NCI-H1436 (cell line): Measurements from ENCODE around the gene CHAD.
"Not testable (repeated sequence)": the region's sequence is repeated elsewhere in the genome, so short reads cannot be mapped to it uniquely, and the experiment has no call there.

Experiments used
- DNase-seq: peaks from one replicate; lab custom pipeline; 2025; lab: John Stamatoyannopoulos, UW

CHAD gene

DNA sequence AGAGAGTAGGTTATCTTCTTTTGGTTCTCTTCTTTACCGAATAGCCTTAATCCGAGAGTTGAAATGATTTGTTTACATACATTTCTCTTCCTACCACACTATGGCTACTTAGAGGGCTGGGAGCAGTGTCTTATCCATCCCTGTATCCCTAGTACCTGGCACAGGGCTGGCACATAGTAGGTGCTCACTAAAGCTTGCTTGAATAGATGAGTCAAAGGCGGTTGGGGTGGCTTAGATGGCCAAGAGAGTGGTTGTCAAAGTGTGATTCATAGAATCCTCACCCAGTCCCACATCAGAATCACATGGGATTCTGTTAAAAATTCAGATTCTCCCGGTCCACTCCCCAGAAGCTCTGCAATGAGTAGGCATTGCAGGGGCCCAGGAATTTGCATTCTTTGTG, 11.1 kb downstream of the CHAD start:
- no peak for DNase-seq

DNA sequence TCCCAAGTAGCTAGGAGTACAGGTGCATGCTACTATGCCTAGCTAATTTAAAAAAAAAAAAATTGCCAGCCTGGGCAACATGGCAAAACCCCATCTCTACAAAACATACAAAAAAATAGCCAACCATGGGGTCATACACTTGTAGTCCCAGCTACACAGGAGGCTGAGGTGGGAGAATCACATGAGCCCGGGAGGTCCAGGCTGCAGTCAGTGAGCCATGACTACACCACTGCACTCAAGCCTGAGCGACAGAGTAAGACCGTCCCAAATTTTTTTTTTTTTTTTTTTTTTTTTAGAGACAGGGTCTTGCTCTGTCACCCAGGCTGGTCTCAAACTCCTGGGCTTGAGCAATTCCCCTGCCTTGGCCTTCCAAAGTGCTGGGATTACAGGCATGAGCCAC, 14.8 kb downstream of the CHAD start:
- no peak for DNase-seq

DNA sequence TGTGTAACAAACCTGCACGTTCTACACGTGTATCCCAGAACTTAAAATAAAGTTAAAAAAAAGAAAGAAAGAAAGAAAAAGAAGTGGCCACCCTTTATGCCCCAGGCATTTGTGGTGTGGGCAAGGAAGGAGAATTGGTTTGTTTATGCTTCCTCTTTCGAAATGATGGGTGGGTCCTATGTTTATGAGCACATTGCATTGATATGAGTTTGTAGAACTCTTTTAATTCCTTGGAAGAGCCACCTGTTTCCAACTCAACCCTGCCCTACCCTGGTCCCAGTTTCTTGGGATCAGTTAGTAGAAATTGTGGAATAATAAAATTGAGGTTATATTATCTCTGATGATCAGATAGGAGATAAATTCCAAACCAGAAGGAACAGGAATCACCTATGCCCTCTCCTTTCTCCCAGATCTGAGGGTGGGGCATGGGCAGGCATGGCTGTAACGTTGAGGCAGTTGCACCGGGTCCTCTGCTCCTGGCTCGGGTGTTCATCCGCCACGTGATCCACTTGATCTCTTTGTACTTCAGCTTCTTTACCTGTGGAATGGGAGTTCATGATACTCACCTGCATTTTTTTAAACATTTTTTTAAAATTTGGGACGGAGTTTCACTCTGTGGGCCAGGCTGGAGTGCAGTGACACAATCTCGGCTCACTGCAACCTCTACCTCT, 15.9 kb downstream of the CHAD start:
- DNase-seq, result no peak

DNA sequence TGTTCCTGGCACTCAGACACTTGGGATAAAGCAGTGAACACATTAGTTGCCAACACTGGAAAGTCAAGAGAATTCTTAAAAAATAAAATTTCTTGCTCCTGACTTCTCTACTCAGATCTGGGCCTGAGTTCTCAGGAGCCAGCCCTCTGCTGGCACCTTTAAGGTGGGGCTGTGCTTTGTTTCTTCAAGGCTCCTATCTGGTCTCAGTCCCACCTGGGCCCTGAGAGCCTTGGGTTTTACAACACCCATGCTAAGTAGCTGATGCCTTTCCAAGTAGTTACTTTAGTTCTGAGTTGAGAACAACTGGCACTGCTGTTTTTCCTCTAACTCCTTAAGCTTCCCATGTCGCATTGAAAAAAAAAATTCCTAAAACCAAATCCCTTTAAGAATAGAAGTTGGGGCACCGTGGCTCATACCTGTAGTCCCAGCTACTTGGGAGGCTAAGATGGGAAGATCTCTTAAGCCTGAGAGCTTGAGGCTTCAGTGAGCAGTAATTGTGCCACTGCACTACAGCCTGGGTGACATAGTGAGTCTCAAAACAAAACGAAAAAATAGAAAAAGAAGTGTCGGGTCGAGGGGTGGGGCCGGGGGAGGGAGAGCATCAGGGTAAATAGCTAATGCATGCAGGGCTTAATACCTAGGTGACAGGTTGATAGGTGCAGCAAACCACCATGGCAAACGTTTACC, 16.6 kb downstream of the CHAD start:
- no peak for DNase-seq

DNA sequence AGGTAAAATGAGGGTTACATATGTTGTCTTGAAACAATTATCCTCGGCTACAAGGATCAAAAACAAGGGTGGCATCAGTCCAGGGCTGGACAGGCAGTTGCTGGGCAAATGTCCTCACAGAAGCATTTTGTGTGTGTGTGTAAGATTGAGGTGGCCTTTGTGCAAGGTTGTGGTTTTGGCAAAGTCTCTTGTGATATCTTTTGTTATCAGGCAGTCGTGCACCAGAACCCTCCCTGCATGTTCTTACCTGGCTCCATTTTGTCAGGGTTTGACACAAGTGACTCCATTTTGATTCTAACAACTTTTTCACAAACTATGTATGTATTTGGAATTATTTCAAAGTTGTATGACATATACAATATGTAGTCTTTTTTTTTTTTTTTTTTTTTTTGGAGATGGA, 20.0 kb downstream of the CHAD start:
- DNase-seq, result no peak

DNA sequence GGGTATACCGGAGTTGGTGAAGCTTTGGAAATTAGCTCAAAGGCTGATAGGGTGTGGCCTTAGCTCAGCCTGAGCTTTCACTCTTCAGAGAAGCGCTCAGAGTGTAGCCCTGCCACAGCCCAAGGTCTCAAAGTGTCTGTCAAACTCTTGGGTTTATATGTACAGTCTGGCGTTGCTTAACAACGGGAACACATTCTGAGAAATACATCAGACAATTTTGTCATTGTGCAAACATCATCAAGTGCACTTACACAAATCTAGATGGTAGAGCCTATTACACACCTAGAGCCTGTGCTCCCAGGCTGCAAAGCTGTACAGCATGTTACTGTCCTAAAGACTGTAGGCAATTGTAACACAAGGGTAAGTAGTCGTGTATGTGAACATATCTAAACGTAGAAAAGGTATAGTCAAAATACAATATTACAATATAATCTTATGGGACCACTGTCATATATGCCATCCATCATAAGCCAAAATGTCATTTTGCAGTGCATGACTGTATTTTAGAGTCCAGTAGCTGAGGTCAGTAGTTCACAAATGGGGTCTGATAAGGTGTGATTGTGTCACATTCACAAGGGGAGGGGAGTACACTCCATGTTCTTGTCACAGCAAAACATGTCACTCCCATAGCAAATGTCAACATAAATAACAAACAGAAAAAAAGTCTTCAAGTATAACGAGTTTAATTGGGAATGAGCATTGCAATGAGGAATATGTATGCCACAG, 20.6 kb downstream of the CHAD start:
- DNase-seq, result peak; percentile 78

DNA sequence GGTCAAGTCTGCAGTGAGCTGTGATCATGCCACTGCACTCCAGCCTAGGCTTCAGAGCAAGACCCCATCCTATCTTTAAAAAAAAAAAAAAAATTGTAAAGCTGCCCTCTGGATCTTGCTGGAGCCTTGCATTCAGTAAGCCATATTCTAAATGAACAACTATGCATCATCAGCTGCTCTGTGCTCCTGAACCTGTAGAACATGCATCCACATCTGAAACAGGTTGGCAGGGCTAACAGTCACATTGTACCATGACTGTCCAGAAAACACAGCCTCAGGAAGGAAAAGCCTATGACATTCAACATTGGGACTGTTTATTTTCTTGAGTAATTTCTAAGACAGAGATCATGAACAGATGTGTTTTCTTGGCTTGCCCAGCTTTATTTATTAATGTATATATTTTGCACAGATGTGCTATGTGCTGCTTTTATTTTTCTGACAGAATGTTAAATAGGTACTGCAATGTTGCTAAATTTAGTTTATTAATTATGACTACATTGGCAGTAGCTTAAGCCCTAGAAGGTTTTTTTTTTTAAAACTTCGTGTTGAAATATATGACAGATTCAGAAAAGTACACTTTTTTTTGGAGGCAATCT, 22.9 kb downstream of the CHAD start:
- DNase-seq, result no peak

DNA sequence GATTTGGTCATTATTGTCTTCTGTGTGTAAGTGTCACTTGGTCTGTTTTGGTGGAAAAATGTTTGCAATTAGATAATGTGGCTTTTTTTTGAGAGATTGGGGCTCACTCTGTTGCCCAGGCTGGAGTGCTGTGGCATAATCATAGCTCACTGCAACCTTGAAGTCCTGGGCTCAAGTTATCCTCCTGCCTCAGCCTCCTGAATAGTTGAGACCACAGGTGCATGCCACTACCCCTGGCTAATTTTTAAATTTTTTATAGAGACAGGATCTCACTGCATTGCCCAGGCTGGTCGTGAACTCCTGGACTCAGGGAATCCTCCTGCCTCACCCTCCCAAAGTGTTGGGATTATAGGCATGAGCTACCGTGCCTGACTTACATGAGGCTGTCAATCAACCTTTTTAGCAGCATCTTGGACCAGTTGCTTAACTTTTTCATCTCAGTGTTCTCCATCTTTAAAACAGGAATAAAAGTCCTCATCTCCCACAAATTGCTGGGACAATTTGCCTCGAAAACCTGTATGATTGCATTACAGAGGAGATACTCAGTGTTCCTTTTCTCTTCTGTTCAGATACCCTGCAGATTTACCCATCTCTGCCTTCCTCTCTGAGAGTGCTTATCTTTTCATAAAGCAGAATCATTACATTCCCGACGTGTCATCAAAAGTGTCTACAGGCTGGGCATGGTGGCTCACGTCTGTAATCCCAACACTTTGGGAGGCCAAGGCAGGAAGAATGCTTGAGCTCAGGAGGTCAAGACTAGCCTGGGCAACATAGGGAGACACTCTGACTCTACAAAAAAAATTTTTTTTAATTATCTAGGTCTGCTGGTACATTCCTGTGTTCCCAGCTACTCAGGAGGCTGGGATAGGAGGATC, 23.6 kb downstream of the CHAD start:
- no peak for DNase-seq

DNA sequence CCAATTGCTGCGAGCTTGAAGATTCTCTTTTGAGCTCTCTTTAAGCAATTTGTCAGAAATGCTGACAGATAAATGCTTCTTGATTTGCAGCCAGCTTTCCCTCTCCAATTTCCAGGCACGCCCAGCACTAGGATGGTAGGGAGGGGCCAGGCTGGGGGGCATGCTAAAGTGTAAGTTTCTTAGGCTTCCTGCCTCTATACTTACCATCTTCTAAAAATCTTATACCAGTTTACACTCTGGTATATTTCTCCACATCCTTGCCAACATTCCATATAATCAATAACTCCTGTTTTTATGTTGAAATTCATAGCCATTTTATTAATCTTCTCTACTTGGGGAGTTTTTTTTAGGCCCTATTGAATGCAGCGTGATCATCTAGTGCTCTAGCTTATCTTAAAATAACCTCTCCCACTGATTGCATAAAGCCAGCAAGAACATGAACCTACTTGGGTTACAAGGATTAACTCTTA, 25.1 kb downstream of the CHAD start:
- DNase-seq, result no peak

DNA sequence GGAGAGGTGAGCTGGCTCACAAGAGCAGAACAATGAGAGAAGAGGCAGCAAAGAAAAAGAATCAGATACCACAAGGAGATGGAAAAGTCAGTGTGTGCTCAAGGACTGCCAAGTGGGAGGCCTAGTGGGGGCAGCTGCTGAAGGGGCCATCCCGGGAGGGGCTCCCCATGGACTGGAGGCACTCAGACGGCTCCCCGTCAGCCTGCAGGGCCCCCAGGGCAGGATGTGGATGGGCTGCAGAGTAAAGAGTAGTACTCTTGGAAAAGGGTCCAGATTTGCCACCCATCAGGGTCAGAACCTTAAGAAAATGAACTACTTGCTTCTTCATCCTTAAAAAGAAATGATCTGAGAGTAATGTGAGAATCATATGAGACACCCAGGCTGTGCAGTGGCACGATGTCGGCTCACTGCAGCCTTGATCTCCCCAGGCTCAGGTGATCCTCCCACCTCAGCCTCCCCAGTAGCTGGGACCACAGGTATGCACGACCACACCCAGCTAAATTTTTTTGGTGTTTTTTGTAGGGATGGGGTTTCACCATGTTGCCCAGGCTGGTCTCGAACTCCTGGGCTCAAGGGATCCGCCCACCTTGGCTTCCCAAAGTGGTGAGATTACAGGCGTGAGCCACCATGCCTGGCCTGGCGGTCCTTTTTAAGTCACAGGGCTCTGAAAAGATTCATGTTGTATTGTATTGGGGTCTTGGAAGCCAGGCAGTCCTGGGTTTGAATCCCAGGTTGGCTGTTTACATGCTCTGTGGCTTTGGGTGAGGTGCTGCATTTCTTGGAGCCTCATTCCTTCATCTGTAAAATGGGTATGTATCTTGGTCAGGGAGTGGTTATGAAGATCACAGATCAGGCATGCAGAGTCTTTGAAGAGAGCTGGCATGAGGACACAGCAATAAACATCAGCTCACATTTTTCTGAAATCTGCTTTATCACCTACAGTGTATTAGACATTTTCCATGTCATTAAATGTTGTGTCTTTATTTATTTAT, 27.5 kb downstream of the CHAD start:
- DNase-seq, result no peak

DNA sequence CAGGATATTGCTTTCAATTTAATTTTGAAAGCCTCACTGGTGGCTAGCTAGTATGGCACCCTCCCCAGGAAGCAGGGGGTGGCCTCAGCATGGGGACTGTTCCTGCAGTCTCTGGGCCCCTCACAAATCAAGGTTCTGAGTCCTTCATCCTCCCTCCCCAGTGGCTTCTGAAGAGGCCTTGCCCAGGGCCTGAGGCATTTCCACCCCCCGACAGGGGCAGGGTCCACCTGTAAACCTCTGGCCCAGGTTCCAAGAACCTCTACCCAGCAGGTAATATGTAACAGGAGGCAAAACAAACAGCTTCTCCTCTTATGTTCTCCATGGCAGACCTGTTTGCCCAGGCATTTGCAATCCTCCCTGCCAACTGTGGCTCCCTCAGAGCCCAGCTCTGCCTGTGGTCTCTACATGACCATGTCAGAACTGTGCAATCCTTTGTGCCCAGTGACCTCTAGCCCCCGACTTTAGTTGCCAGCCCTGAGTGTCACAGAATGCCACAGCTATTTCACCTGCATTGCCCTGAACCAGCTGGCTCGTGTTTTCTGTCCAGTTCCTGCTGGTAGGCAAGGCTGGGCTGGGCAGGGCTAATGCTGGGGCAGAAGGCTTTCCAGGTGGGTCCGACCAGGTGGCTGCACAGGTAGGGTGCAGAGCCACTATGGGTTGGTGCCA, 28.4 kb downstream of the CHAD start:
- DNase-seq, result no peak

DNA sequence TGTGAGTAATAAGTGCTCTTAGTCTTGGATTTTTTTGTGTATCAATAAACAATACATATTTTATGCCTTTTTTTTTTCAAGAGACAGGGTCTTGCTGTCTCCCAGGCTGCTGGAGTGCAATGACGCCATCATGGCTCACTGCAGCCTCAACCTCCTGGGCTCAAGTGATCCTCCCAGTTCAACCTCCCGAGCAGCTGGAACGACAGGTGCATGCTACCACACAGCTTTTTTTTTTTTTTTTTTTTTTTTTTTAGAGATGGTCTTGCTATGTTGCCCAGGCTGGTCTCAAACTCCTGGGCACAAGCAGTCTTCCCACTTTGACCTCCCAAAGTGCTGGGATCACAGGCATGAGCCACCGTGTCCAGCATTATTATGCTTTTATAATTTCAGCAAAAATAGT, 29.7 kb downstream of the CHAD start:
- no peak for DNase-seq

DNA sequence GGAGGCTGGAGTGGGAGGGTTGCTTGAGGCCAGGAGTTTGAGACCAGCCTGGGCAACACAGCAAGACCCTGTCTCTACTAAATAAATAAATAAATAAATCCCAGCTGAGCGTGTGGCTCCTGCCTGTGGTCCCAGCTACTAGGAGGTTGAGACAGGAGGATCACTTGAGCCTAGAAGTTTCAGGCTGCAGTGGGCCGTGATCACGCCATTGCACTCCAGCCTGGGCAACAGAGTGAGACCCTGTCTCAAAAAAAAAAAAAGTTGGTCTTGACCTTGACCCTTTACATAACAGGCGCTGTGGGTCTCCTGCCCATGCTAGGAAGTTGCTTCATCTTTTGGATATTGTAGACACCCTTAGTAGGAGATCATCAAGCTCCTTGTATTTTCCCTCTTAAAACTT, 31.3 kb downstream of the CHAD start:
- no peak for DNase-seq

DNA sequence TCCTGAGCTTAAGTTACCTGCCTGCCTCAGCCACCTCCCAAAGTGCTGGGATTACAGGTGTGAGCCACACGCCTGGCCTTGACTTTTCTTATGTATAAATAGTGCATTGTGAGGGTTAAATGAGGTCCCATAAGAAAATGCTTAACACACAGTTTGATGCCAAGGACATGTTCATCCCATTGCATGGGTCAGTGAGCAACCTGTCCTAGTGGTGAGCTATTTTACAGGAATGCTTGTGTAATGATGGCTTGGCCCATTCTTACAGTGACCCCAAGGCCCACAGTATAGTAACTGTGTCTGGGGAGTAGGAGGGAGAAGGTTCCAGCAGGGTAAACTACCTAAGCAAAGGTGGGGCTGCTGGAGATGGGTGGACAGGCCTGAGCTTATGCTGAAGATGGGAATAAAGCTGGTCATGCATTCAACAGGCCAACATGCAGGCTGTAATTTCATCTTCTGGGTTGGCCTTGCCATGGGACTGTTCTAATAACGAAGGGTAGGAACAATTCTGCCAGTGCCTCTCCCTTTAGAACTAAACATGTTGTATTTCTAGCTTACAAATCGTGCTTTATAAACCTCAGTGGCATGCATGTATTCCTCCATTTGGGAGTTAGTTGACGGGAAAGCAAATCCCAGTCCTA, 36.4 kb downstream of the CHAD start:
- no peak for DNase-seq

DNA sequence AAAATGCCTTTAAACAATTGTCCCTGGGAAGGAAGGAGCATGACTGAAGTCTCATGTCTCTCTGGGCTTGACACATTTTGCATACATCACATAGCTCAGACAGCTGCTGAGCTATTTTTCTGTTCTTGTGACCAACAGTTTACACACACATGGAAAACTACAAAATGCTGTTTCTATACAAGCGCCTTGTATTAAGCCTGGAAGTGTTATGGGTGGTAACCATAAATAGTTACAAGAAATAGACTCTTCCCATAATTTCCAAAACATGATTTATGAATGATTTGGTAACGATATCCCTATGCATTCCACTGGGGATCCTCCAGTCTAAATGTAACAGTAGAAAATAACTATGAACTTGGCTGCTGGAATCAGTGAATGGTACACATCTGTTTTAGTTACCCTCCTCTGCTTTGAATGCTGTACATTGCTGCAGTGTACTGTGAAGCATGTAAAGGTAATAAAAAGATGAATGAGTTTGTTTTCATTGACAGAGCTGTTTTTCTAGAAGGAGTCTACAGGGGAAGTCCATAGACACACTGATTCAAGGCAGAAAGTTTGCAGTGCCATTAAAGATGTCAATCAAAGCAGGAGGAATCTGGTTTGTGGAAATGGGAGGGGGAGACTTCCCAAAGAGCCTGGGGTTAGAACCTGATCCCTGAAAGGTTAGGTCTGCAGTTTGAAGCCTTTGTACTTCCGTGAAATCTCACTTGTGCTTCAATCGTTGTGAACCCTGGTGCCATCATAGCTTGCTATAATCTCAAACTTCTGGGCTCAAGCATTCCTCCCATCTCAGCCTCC, 37.7 kb downstream of the CHAD start:
- DNase-seq, result no peak

DNA sequence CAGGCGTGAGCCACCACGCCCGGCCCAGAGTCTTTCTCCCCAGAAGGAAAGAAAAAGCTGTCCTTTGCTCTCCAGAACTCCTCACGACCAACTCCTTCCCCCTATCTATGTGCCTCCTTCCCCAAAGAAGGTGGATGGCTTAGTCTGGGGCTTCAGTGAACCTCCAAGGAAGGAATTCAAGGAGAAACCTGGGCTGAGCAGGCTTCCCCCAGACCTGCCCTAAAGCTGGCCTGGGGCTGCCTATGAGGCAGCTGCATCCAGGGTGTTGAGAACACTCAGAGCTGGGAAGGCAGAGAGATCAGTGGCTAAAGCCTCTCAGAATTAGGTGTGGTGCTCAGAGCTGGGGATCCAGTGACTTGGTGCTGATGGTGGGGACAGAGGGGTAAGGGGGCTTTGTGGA, 38.9 kb downstream of the CHAD start:
- no peak for DNase-seq

DNA sequence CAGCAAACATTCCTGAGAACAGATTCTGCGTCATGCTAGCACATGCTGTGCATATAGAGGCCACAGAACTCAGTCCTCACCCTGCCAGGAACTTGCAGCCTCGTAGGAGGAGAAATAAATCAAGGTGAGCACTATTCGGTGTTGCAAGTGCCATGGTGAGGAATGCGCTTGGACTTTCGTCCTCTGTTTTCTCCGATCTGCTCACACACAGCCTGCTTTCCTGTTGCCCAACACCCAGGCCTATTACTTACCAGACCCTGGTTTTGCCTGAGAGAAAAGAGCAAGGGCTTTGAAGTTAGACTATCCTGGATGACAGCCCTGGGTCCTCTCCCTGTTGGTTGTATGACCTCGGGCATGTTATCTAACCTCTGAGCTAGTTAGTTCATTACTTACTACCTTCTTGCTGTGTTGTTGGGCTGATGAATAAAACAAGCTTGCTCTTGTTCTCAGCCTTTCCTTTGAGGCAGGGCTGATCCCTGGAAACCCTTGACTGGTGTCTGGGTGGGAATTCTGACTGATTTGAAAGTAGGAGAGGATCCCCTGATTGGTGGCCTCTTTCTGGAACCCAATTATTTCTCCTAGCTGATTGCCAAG, 39.8 kb downstream of the CHAD start:
- no peak for DNase-seq

DNA sequence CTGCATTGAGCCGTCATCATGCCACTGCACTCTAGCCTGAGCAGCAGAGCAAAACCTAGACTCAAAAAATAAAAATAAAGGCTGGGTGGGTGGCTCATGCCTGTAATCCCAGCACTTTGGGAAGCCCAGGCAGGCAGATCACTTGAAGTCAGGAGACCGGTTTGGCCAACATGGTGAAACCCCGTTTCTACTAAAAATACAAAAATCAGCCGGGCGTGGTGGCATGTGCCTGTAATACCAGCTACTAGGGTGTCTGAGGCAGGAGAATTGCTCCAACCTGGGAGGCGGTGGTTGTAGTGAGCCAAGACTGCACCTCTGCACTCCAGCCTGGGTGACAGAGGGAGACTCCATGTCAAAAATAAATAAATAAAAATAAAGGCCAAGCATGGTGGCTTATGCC, 40.6 kb downstream of the CHAD start:
- not testable (repeated sequence) for DNase-seq
